Natural killer cell (primary cell): ENCODE results near the gene RSRC2. TPM values are rescaled to one million over a fixed set of nuclear protein-coding genes. Genes with fewer than 3 reads are reported as not detected.
"Not testable (repeated sequence)": the region's sequence is repeated elsewhere in the genome, so short reads cannot be mapped to it uniquely, and the experiment has no call there.

Source experiments
- ATAC-seq, 3 donors: fragments of 150-1000 bp in 2 of 3; fragments of 200-7000 bp in 1 of 3; cut with Tn5 transposase; 1 replicate in 1 of 3; 2 replicates in 2 of 3; pipeline ENCODE4 v1.10.0; 2021; ENCODE audit warnings: mild to moderate bottlenecking in 2 of 3, moderate library complexity in 2 of 3
- DNase-seq, 2 donors: peaks; one replicate each; pipeline versions ENCODE4 v3.0.0 to v3.0.0-alpha.2; 2013 to 2021; ENCODE audit warnings: mixed read lengths in 1 of 2
- H3K27ac ChIP-seq: one replicate; pipeline ENCODE4 v1.5.1; 2013; ENCODE audit warnings: mild to moderate bottlenecking, low read length
- H3K27me3 ChIP-seq: one replicate; pipeline ENCODE4 v1.6.1; 2013; ENCODE audit warnings: low read length; ENCODE audit not compliant: control insufficient read depth, insufficient read depth
- H3K36me3 ChIP-seq: one replicate; pipeline ENCODE4 v1.6.1; 2013; ENCODE audit warnings: low read length; ENCODE audit not compliant: control insufficient read depth, insufficient read depth
- H3K4me1 ChIP-seq: one replicate; pipeline ENCODE4 v1.6.1; 2013; ENCODE audit warnings: low read length; ENCODE audit not compliant: control insufficient read depth, insufficient read depth
- H3K4me3 ChIP-seq: one replicate; pipeline ENCODE4 v1.5.1; 2013; ENCODE audit warnings: low read length
- H3K9me3 ChIP-seq: one replicate; pipeline ENCODE4 v1.6.1; 2013; ENCODE audit warnings: low read length; ENCODE audit not compliant: control insufficient read depth, insufficient read depth
- H3K27ac Mint-ChIP-seq, 2 donors: one replicate each; pipeline ENCODE4 v1.8.0; 2022; ENCODE audit warnings: mild to moderate bottlenecking in 2 of 2, mixed read lengths in 2 of 2, moderate library complexity in 1 of 2
- H3K27me3 Mint-ChIP-seq, 2 donors: one replicate each; pipeline ENCODE4 v1.8.0; 2022; ENCODE audit warnings: low read depth in 2 of 2, mixed read lengths in 2 of 2
- H3K36me3 Mint-ChIP-seq: one replicate; pipeline ENCODE4 v1.8.0; 2022; ENCODE audit warnings: mixed read lengths
- H3K4me1 Mint-ChIP-seq, 2 donors: one replicate each; pipeline ENCODE4 v1.8.0; 2022; ENCODE audit warnings: mixed read lengths in 2 of 2
- H3K4me3 Mint-ChIP-seq: one replicate; pipeline ENCODE4 v1.8.0; 2022; ENCODE audit warnings: mild to moderate bottlenecking, moderate library complexity, mixed read lengths
- H3K9me3 Mint-ChIP-seq, 2 donors: one replicate each; pipeline ENCODE4 v1.8.0; 2022; ENCODE audit warnings: mixed read lengths in 2 of 2
- CTCF ChIP-seq: fragments of 200-600 bp; IDR thresholded peaks from one replicate; pipeline ENCODE4 v1.8.0; 2022; ENCODE audit warnings: antibody characterized with exemption
- WGBS: methylation state at CpG from one replicate; pipeline ENCODE4 v1.1.7; 2013; ENCODE audit warnings: missing lambda C conversion rate; ENCODE audit not compliant: insufficient coverage; 5-methylcytosine and 5-hydroxymethylcytosine counted together
- intact Hi-C: fragments of 100-400 bp; cut with micrococcal nuclease; formaldehyde crosslinking; loops from one replicate; pipeline ENCODE4 v1.14.2; 2022
- total RNA-seq, 4 donors: library from RNA; stranded (reverse); fragments of 120-200 nt in 1 of 4; gene quantifications; one replicate each; pipeline versions ENCODE4 v1.2.3 to v1.2.4, GENCODE V29; 2013 to 2022

The RSRC2 gene
- total RNA-seq, 3 donors from 2014 or later (not counting 1 experiment from before 2014, with no cell fraction given) = 252 to 310 (median 266) TPM

- H3K27me3 Mint-ChIP-seq = no peaks in the 10 kb centered on the region
- ATAC-seq = no peak
- no peak overlapping the region for H3K27ac ChIP-seq
- H3K4me1 Mint-ChIP-seq = peaks cover 7 to 8% of the 10 kb centered on the region in 2 donors
- no peaks in the 10 kb centered on the region for H3K9me3 ChIP-seq
- intact Hi-C loops = no loop called here
- no peaks in the 10 kb centered on the region for H3K27me3 ChIP-seq
- WGBS = 76% methylated on average over 4 of the region's 4 CpGs
- H3K4me1 ChIP-seq = no peaks in the 10 kb centered on the region
- no peak for TF ChIP-seq CTCF
- DNase-seq = no peak
- H3K4me3 Mint-ChIP-seq = no peak overlapping the region
- H3K27ac Mint-ChIP-seq = no peak overlapping the region
- no peaks in the 10 kb centered on the region for H3K36me3 ChIP-seq
- H3K4me3 ChIP-seq = no peak overlapping the region
- no peaks in the 10 kb centered on the region for H3K9me3 Mint-ChIP-seq
- no peaks in the 10 kb centered on the region for H3K36me3 Mint-ChIP-seq
These were observed 58.8 kb downstream of the RSRC2 start for GRCh38 chr12:122467983-122468382.

GRCh38 chr12:122464317-122465042 lies 62.3 kb downstream of the RSRC2 start:
- ATAC-seq, intact Hi-C loops, H3K27me3 Mint-ChIP-seq, H3K4me3 Mint-ChIP-seq, DNase-seq, H3K9me3 Mint-ChIP-seq, H3K9me3 ChIP-seq, H3K36me3 Mint-ChIP-seq, H3K4me3 ChIP-seq, H3K27ac ChIP-seq, H3K27me3 ChIP-seq, H3K4me1 ChIP-seq, H3K27ac Mint-ChIP-seq, H3K36me3 ChIP-seq, H3K4me1 Mint-ChIP-seq: not testable (repeated sequence)
- 89% methylated on average over 13 of the region's 17 CpGs for WGBS

GRCh38 chr12:122460641-122461040 lies 66.1 kb downstream of the RSRC2 start:
- no peaks in the 10 kb centered on the region for H3K4me1 Mint-ChIP-seq
- H3K27me3 Mint-ChIP-seq = no peaks in the 10 kb centered on the region
- no peaks in the 10 kb centered on the region for H3K36me3 ChIP-seq
- no peaks in the 10 kb centered on the region for H3K9me3 Mint-ChIP-seq
- intact Hi-C loops = no loop called here
- TF ChIP-seq CTCF = no peak
- no peak overlapping the region for H3K27ac ChIP-seq
- DNase-seq (no peak), ATAC-seq (no peak)
- H3K36me3 Mint-ChIP-seq = no peaks in the 10 kb centered on the region
- 80% methylated on average over 2 of the region's 2 CpGs for WGBS
- no peak overlapping the region for H3K4me3 Mint-ChIP-seq
- no peak overlapping the region for H3K4me3 ChIP-seq
- no peak overlapping the region for H3K27ac Mint-ChIP-seq
- no peaks in the 10 kb centered on the region for H3K27me3 ChIP-seq
- H3K9me3 ChIP-seq = no peaks in the 10 kb centered on the region
- H3K4me1 ChIP-seq = no peaks in the 10 kb centered on the region

- no peaks in the 10 kb centered on the region for H3K4me1 Mint-ChIP-seq
- no peak overlapping the region for H3K27ac ChIP-seq
- no peak overlapping the region for H3K4me3 Mint-ChIP-seq
- H3K9me3 ChIP-seq = no peaks in the 10 kb centered on the region
- no peaks in the 10 kb centered on the region for H3K9me3 Mint-ChIP-seq
- no peak for TF ChIP-seq CTCF
- no peaks in the 10 kb centered on the region for H3K36me3 Mint-ChIP-seq
- H3K4me1 ChIP-seq = no peaks in the 10 kb centered on the region
- H3K27me3 ChIP-seq = no peaks in the 10 kb centered on the region
- ATAC-seq (no peak), DNase-seq (no peak)
- no peak overlapping the region for H3K27ac Mint-ChIP-seq
- H3K4me3 ChIP-seq = no peak overlapping the region
- intact Hi-C loops = no loop called here
- WGBS = 92% methylated on average over 7 of the region's 7 CpGs
- no peaks in the 10 kb centered on the region for H3K27me3 Mint-ChIP-seq
- no peaks in the 10 kb centered on the region for H3K36me3 ChIP-seq
These were observed 66.7 kb downstream of the RSRC2 start for GRCh38 chr12:122460061-122460460.
